Measurements from ENCODE around the gene PDZRN3. TPM values are rescaled to one million over a fixed set of nuclear protein-coding genes. Genes with fewer than 3 reads are reported as not detected.

PDZRN3 gene
- total and polyA plus RNA-seq, 3 experiments from 2014 or later = not detected

GRCh38 chr3:73597476-73597875 is 27.3 kb downstream of the PDZRN3 start:
- no peak overlapping the region for H3K27ac ChIP-seq (ENCODE audit: low read depth, low read length)
- no peak overlapping the region for H3K4me3 Mint-ChIP-seq
- peaks cover 0 to 3% (median 0%) of the 10 kb centered on the region in 5 donors for H3K9me3 Mint-ChIP-seq
- POLR2A ChIA-PET = no interaction called here
- no peak for DNase-seq
- no peaks in the 10 kb centered on the region for H3K27me3 ChIP-seq (ENCODE audit: insufficient read depth, low read length, poor library complexity, severe bottlenecking)
- H3K4me1 Mint-ChIP-seq = no peaks in the 10 kb centered on the region
- H3K27ac Mint-ChIP-seq = no peak overlapping the region
- H3K4me1 ChIP-seq (ENCODE audit: insufficient read depth, low read length) = no peaks in the 10 kb centered on the region
- no peaks in the 10 kb centered on the region for H3K36me3 ChIP-seq (ENCODE audit: insufficient read depth, low read length)
- CTCF ChIA-PET = no interaction called here
- no peaks in the 10 kb centered on the region for H3K36me3 Mint-ChIP-seq
- H3K27me3 Mint-ChIP-seq = no peaks in the 10 kb centered on the region
- H3K4me3 ChIP-seq (ENCODE audit: low read length) = no peak overlapping the region
- H3K9me3 ChIP-seq (ENCODE audit: low read length) = no peaks in the 10 kb centered on the region

- Histone ChIP-seq H3K36me3 (ENCODE audit: insufficient read depth, low read length) (no peaks in the 10 kb centered on the region), H3K27me3 (ENCODE audit: insufficient read depth, low read length, poor library complexity, severe bottlenecking) (no peaks in the 10 kb centered on the region), H3K27ac (ENCODE audit: low read depth, low read length) (no peak overlapping the region), H3K4me1 (ENCODE audit: insufficient read depth, low read length) (no peaks in the 10 kb centered on the region), H3K4me3 (ENCODE audit: low read length) (no peak overlapping the region), H3K9me3 (ENCODE audit: low read length) (no peaks in the 10 kb centered on the region)
- no peaks in the 10 kb centered on the region for H3K4me1 Mint-ChIP-seq
- H3K27ac Mint-ChIP-seq = no peak overlapping the region
- ChIA-PET CTCF (no interaction called here), POLR2A (no interaction called here)
- no peak overlapping the region for H3K4me3 Mint-ChIP-seq
- H3K27me3 Mint-ChIP-seq = no peaks in the 10 kb centered on the region
- DNase-seq = no peak
- H3K36me3 Mint-ChIP-seq = no peaks in the 10 kb centered on the region
- peaks cover 0 to 5% (median 2%) of the 10 kb centered on the region in 5 donors for H3K9me3 Mint-ChIP-seq
These were observed 32.3 kb downstream of the PDZRN3 start for GRCh38 chr3:73592154-73593144.

- no peaks in the 10 kb centered on the region for H3K36me3 ChIP-seq (ENCODE audit: insufficient read depth, low read length)
- peaks cover 1 to 5% (median 2%) of the 10 kb centered on the region in 5 donors for H3K9me3 Mint-ChIP-seq
- no peaks in the 10 kb centered on the region for H3K4me1 ChIP-seq (ENCODE audit: insufficient read depth, low read length)
- no peaks in the 10 kb centered on the region for H3K27me3 ChIP-seq (ENCODE audit: insufficient read depth, low read length, poor library complexity, severe bottlenecking)
- ChIA-PET POLR2A (no interaction called here), CTCF (no interaction called here)
- no peak for DNase-seq
- no peak overlapping the region for H3K4me3 ChIP-seq (ENCODE audit: low read length)
- no peak overlapping the region for H3K4me3 Mint-ChIP-seq
- no peaks in the 10 kb centered on the region for H3K9me3 ChIP-seq (ENCODE audit: low read length)
- H3K27ac Mint-ChIP-seq = no peak overlapping the region
- no peaks in the 10 kb centered on the region for H3K27me3 Mint-ChIP-seq
- no peaks in the 10 kb centered on the region for H3K36me3 Mint-ChIP-seq
- no peak overlapping the region for H3K27ac ChIP-seq (ENCODE audit: low read depth, low read length)
- H3K4me1 Mint-ChIP-seq = no peaks in the 10 kb centered on the region
These were observed 33.4 kb downstream of the PDZRN3 start for GRCh38 chr3:73591286-73591800.

- peaks cover 0 to 5% (median 2%) of the 10 kb centered on the region in 5 donors for H3K9me3 Mint-ChIP-seq
- Histone ChIP-seq H3K27me3 (ENCODE audit: insufficient read depth, low read length, poor library complexity, severe bottlenecking) (no peaks in the 10 kb centered on the region), H3K9me3 (ENCODE audit: low read length) (no peaks in the 10 kb centered on the region), H3K4me1 (ENCODE audit: insufficient read depth, low read length) (no peaks in the 10 kb centered on the region), H3K27ac (ENCODE audit: low read depth, low read length) (no peak overlapping the region), H3K4me3 (ENCODE audit: low read length) (no peak overlapping the region), H3K36me3 (ENCODE audit: insufficient read depth, low read length) (no peaks in the 10 kb centered on the region)
- ChIA-PET POLR2A (no interaction called here), CTCF (no interaction called here)
- no peaks in the 10 kb centered on the region for H3K4me1 Mint-ChIP-seq
- DNase-seq = no peak
- H3K27me3 Mint-ChIP-seq = no peaks in the 10 kb centered on the region
- no peak overlapping the region for H3K4me3 Mint-ChIP-seq
- H3K27ac Mint-ChIP-seq = no peak overlapping the region
- no peaks in the 10 kb centered on the region for H3K36me3 Mint-ChIP-seq
These were observed 38.1 kb downstream of the PDZRN3 start for GRCh38 chr3:73586628-73587027.

GRCh38 chr3:73586190-73586589 is 38.6 kb downstream of the PDZRN3 start:
- H3K9me3 Mint-ChIP-seq = peaks cover 0 to 5% (median 2%) of the 10 kb centered on the region in 5 donors
- Histone ChIP-seq H3K9me3 (ENCODE audit: low read length) (no peaks in the 10 kb centered on the region), H3K36me3 (ENCODE audit: insufficient read depth, low read length) (no peaks in the 10 kb centered on the region), H3K4me3 (ENCODE audit: low read length) (no peak overlapping the region), H3K4me1 (ENCODE audit: insufficient read depth, low read length) (no peaks in the 10 kb centered on the region), H3K27me3 (ENCODE audit: insufficient read depth, low read length, poor library complexity, severe bottlenecking) (no peaks in the 10 kb centered on the region), H3K27ac (ENCODE audit: low read depth, low read length) (no peak overlapping the region)
- CTCF ChIA-PET = no interaction called here
- POLR2A ChIA-PET = no interaction called here
- DNase-seq = no peak
- H3K36me3 Mint-ChIP-seq = no peaks in the 10 kb centered on the region
- H3K4me3 Mint-ChIP-seq = no peak overlapping the region
- H3K27me3 Mint-ChIP-seq = no peaks in the 10 kb centered on the region
- H3K27ac Mint-ChIP-seq = no peak overlapping the region
- no peaks in the 10 kb centered on the region for H3K4me1 Mint-ChIP-seq

- Histone ChIP-seq H3K36me3 (ENCODE audit: insufficient read depth, low read length) (no peaks in the 10 kb centered on the region), H3K27me3 (ENCODE audit: insufficient read depth, low read length, poor library complexity, severe bottlenecking) (no peaks in the 10 kb centered on the region), H3K27ac (ENCODE audit: low read depth, low read length) (no peak overlapping the region), H3K4me1 (ENCODE audit: insufficient read depth, low read length) (no peaks in the 10 kb centered on the region), H3K4me3 (ENCODE audit: low read length) (no peak overlapping the region), H3K9me3 (ENCODE audit: low read length) (no peaks in the 10 kb centered on the region)
- DNase-seq = no peak
- CTCF ChIA-PET = no interaction called here
- Mint-ChIP-seq H3K36me3 (no peaks in the 10 kb centered on the region), H3K4me3 (no peak overlapping the region), H3K27me3 (no peaks in the 10 kb centered on the region), H3K27ac (no peak overlapping the region), H3K9me3 (peaks cover 0 to 5% (median 0%) of the 10 kb centered on the region in 5 donors), H3K4me1 (no peaks in the 10 kb centered on the region)
- POLR2A ChIA-PET = no interaction called here
These were observed 39.9 kb downstream of the PDZRN3 start for GRCh38 chr3:73584873-73585272.

GRCh38 chr3:73582535-73582934 is 42.2 kb downstream of the PDZRN3 start:
- Histone ChIP-seq H3K9me3 (ENCODE audit: low read length) (no peaks in the 10 kb centered on the region), H3K4me1 (ENCODE audit: insufficient read depth, low read length) (no peaks in the 10 kb centered on the region), H3K27me3 (ENCODE audit: insufficient read depth, low read length, poor library complexity, severe bottlenecking) (no peaks in the 10 kb centered on the region), H3K4me3 (ENCODE audit: low read length) (no peak overlapping the region), H3K36me3 (ENCODE audit: insufficient read depth, low read length) (no peaks in the 10 kb centered on the region), H3K27ac (ENCODE audit: low read depth, low read length) (no peak overlapping the region)
- H3K27me3 Mint-ChIP-seq = no peaks in the 10 kb centered on the region
- ChIA-PET CTCF (no interaction called here), POLR2A (no interaction called here)
- H3K27ac Mint-ChIP-seq = no peak overlapping the region
- H3K36me3 Mint-ChIP-seq = no peaks in the 10 kb centered on the region
- H3K4me3 Mint-ChIP-seq = no peak overlapping the region
- no peak for DNase-seq
- H3K9me3 Mint-ChIP-seq = peaks cover 0 to 7% (median under 1%) of the 10 kb centered on the region in 5 donors
- no peaks in the 10 kb centered on the region for H3K4me1 Mint-ChIP-seq

GRCh38 chr3:73581134-73581846 is 43.5 kb downstream of the PDZRN3 start:
- Mint-ChIP-seq H3K36me3 (no peaks in the 10 kb centered on the region), H3K27ac (no peak overlapping the region), H3K27me3 (no peaks in the 10 kb centered on the region), H3K9me3 (peaks cover 0 to 5% (median 2%) of the 10 kb centered on the region in 5 donors), H3K4me3 (no peak overlapping the region), H3K4me1 (no peaks in the 10 kb centered on the region)
- H3K27ac ChIP-seq (ENCODE audit: low read depth, low read length) = no peak overlapping the region
- POLR2A ChIA-PET = no interaction called here
- no peak for DNase-seq
- H3K4me1 ChIP-seq (ENCODE audit: insufficient read depth, low read length) = no peaks in the 10 kb centered on the region
- CTCF ChIA-PET = no interaction called here
- no peaks in the 10 kb centered on the region for H3K36me3 ChIP-seq (ENCODE audit: insufficient read depth, low read length)
- H3K27me3 ChIP-seq (ENCODE audit: insufficient read depth, low read length, poor library complexity, severe bottlenecking) = no peaks in the 10 kb centered on the region
- no peaks in the 10 kb centered on the region for H3K9me3 ChIP-seq (ENCODE audit: low read length)
- no peak overlapping the region for H3K4me3 ChIP-seq (ENCODE audit: low read length)

Data from CD8-positive, alpha-beta memory T cell (primary cell).